ENCODE data around the gene MAGIX.

GRCh38 chrX:49147936-49148335 is 14.6 kb upstream of the MAGIX start:
- no peak for TF ChIP-seq CTCF (IDR thresholded peaks at IDR 0.05)
- TF ChIP-seq POLR2A (IDR thresholded peaks at IDR 0.05): no peak
